PC-3 (cell line): ENCODE measurements around the gene ZNF316. TPM values are rescaled to one million over a fixed set of nuclear protein-coding genes. Genes with fewer than 3 reads are reported as not detected.

Experiments
- ATAC-seq: fragments of 200-7000 bp; cut with Tn5 transposase; 2 replicates; pipeline ENCODE4 v1.9.1; 2020; ENCODE audit warnings: mild to moderate bottlenecking, moderate library complexity
- BruUV-seq: library from RNA; stranded (reverse); fragments of 400-500 nt; replicated peaks from 2 replicates; lab custom pipeline; 2021; lab: Mats Ljungman, UMichigan
- CTCF ChIA-PET: fragments of 300-600 bp; sonication (Branson Sonifier 250); formaldehyde crosslinking; loops from one replicate; lab custom pipeline; 2022; ENCODE audit warnings: antibody characterized with exemption; lab: Charles Lee
- POLR2A ChIA-PET: fragments of 300-600 bp; sonication (Branson Sonifier 250); formaldehyde crosslinking; loops from one replicate; lab custom pipeline; 2022; ENCODE audit warnings: antibody characterized with exemption; ENCODE audit not compliant: unreplicated experiment; lab: Charles Lee
- DNase-seq: peaks from one replicate; pipeline ENCODE4 v3.0.0-alpha.2; 2015
- H2AFZ ChIP-seq: fragments of 300-600 bp; sonication (generic); 2 replicates; pipeline ENCODE4 v1.6.0; 2016; ENCODE audit warnings: antibody characterized with exemption, low read length
- H3F3A ChIP-seq: fragments of 300-600 bp; sonication (generic); one replicate; pipeline ENCODE4 v1.6.0; 2017; ENCODE audit warnings: antibody characterized with exemption, low read length, control low read depth, mild to moderate bottlenecking; ENCODE audit not compliant: unreplicated experiment
- H3K27ac ChIP-seq: fragments of 300-600 bp; sonication (generic); 2 replicates; pipeline ENCODE4 v1.5.1; 2016; ENCODE audit warnings: mild to moderate bottlenecking, low read length
- H3K27me3 ChIP-seq: fragments of 300-600 bp; sonication (generic); 2 replicates; pipeline ENCODE4 v1.6.1; 2016; ENCODE audit warnings: low read length, mixed read lengths
- H3K36me3 ChIP-seq: fragments of 300-600 bp; sonication (generic); 2 replicates; pipeline ENCODE4 v1.6.1; 2016; ENCODE audit warnings: low read depth, mixed run types, low read length, mixed read lengths
- H3K4me1 ChIP-seq: fragments of 300-600 bp; sonication (generic); 2 replicates; pipeline ENCODE4 v1.5.1; 2016; ENCODE audit warnings: low read length; ENCODE audit not compliant: insufficient read depth
- H3K4me2 ChIP-seq: fragments of 300-600 bp; sonication (generic); 2 replicates; pipeline ENCODE4 v1.6.0; 2016; ENCODE audit warnings: low read length
- H3K4me3 ChIP-seq: fragments of 300-600 bp; sonication (generic); 2 replicates; pipeline ENCODE4 v1.5.1; 2016; ENCODE audit warnings: mild to moderate bottlenecking, low read length, mixed read lengths
- H3K79me2 ChIP-seq: fragments of 300-600 bp; sonication (generic); 2 replicates; pipeline ENCODE4 v1.6.1; 2017; ENCODE audit warnings: low read length, mixed read lengths
- H3K9ac ChIP-seq: fragments of 300-600 bp; sonication (generic); 2 replicates; pipeline ENCODE4 v1.6.0; 2016; ENCODE audit warnings: mild to moderate bottlenecking, low read length
- H3K9me2 ChIP-seq: fragments of 300-600 bp; sonication (generic); replicated peaks from 2 replicates; pipeline ENCODE4 v1.6.1; 2016; ENCODE audit warnings: mixed run types, low read length, mixed read lengths
- H3K9me3 ChIP-seq: fragments of 300-600 bp; sonication (generic); 2 replicates; pipeline ENCODE4 v1.6.1; 2016; ENCODE audit warnings: low read length, mixed read lengths
- H4K20me1 ChIP-seq: fragments of 300-600 bp; sonication (generic); 2 replicates; pipeline ENCODE4 v1.6.1; 2016; ENCODE audit warnings: low read length, mixed read lengths
- CTCF ChIP-seq: fragments of 300-600 bp; sonication (generic); conservative IDR thresholded peaks from 2 replicates; pipeline ENCODE4 v1.5.1; 2017; ENCODE audit warnings: antibody characterized with exemption, low read depth, mild to moderate bottlenecking, low read length
- EZH2 ChIP-seq: fragments of 300-600 bp; sonication (generic); IDR thresholded peaks from one replicate; pipeline ENCODE4 v1.6.1; 2017; ENCODE audit warnings: antibody characterized with exemption, mild to moderate bottlenecking, low read length; ENCODE audit not compliant: unreplicated experiment
- EZH2phosphoT487 ChIP-seq: fragments of 300-600 bp; sonication (generic); IDR thresholded peaks from 2 replicates; pipeline ENCODE4 v1.6.1; 2018; ENCODE audit warnings: mild to moderate bottlenecking, antibody characterized with exemption, low read length, borderline replicate concordance
- intact Hi-C: fragments of 100-400 bp; cut with micrococcal nuclease; formaldehyde crosslinking; loops from 2 replicates; pipeline ENCODE4 v1.9.0; 2023
- total RNA-seq: library from RNA; depleted of rRNA; stranded (reverse); fragments of >200 nt; gene quantifications from 2 replicates; pipeline ENCODE4 v1.2.3, GENCODE V29; 2014

The ZNF316 gene
- total RNA-seq, 1 experiment from 2014 or later = 17.5 TPM

- H3K9ac ChIP-seq = no peak overlapping the region
- no peak for DNase-seq
- no peaks in the 10 kb centered on the region for H3K9me2 ChIP-seq
- intact Hi-C loops = no loop called here
- CTCF ChIA-PET = no interaction called here
- H3K4me2 ChIP-seq = no peak overlapping the region
- no peaks in the 10 kb centered on the region for H3K36me3 ChIP-seq
- no peaks in the 10 kb centered on the region for H3K9me3 ChIP-seq
- POLR2A ChIA-PET = no interaction called here
- ATAC-seq = no peak
- TF ChIP-seq EZH2 = no peak
- no peak for TF ChIP-seq EZH2phosphoT487
- no peak for TF ChIP-seq CTCF
- no peaks in the 10 kb centered on the region for H3F3A ChIP-seq
- H4K20me1 ChIP-seq = no peaks in the 10 kb centered on the region
- H3K4me1 ChIP-seq = no peaks in the 10 kb centered on the region
- H3K27me3 ChIP-seq = no peaks in the 10 kb centered on the region
- no peaks in the 10 kb centered on the region for H3K79me2 ChIP-seq
- no peak overlapping the region for H3K4me3 ChIP-seq
- BruUV-seq = no TSS peak
- H2AFZ ChIP-seq = no peak overlapping the region
- no peak overlapping the region for H3K27ac ChIP-seq
Measured at GRCh38 chr7:6623589-6624245, 13.4 kb upstream of the ZNF316 start.

- Histone ChIP-seq H2AFZ (no peak overlapping the region), H3K79me2 (no peaks in the 10 kb centered on the region), H3F3A (no peaks in the 10 kb centered on the region), H3K9me2 (no peaks in the 10 kb centered on the region), H4K20me1 (no peaks in the 10 kb centered on the region), H3K4me3 (no peak overlapping the region), H3K27ac (no peak overlapping the region), H3K36me3 (no peaks in the 10 kb centered on the region), H3K9ac (no peak overlapping the region), H3K27me3 (no peaks in the 10 kb centered on the region), H3K4me2 (no peak overlapping the region), H3K4me1 (no peaks in the 10 kb centered on the region), H3K9me3 (no peaks in the 10 kb centered on the region)
- intact Hi-C loops = no loop called here
- ATAC-seq (no peak), DNase-seq (no peak)
- CTCF ChIA-PET = no interaction called here
- no TSS peak for BruUV-seq
- TF ChIP-seq EZH2 = no peak
- TF ChIP-seq EZH2phosphoT487 = no peak
- no peak for TF ChIP-seq CTCF
- POLR2A ChIA-PET = no interaction called here
Measured at GRCh38 chr7:6624246-6624611, 12.9 kb upstream of the ZNF316 start.

GRCh38 chr7:6628045-6628444 lies 9.1 kb upstream of the ZNF316 start:
- no peak overlapping the region for H3K9ac ChIP-seq
- no peak for TF ChIP-seq EZH2
- no peak for TF ChIP-seq EZH2phosphoT487
- no peak for TF ChIP-seq CTCF
- H3K4me2 ChIP-seq = no peak overlapping the region
- H3F3A ChIP-seq = no peaks in the 10 kb centered on the region
- H2AFZ ChIP-seq = no peak overlapping the region
- intact Hi-C loops = no loop called here
- no TSS peak for BruUV-seq
- ATAC-seq = no peak
- ChIA-PET POLR2A (no interaction called here), CTCF (no interaction called here)
- H3K9me3 ChIP-seq = no peaks in the 10 kb centered on the region
- no peaks in the 10 kb centered on the region for H3K4me1 ChIP-seq
- no peaks in the 10 kb centered on the region for H4K20me1 ChIP-seq
- no peaks in the 10 kb centered on the region for H3K9me2 ChIP-seq
- no peaks in the 10 kb centered on the region for H3K27me3 ChIP-seq
- H3K4me3 ChIP-seq = no peak overlapping the region
- no peak overlapping the region for H3K27ac ChIP-seq
- DNase-seq = no peak
- no peaks in the 10 kb centered on the region for H3K79me2 ChIP-seq
- no peaks in the 10 kb centered on the region for H3K36me3 ChIP-seq
